K562 (cell line): ENCODE measurements around the gene SEPTIN1. TPM values are rescaled to one million over a fixed set of nuclear protein-coding genes. Genes with fewer than 3 reads are reported as not detected.
A peak's percentile ranks its signal among the peaks of the same experiment; 100 is the strongest.

Experiments used
- ATAC-seq: fragments of 200-7000 bp; cut with Tn5 transposase; 3 replicates; pipeline ENCODE4 v1.9.1; 2020; ENCODE audit warnings: moderate library complexity
- BruUV-seq: library from RNA; stranded (reverse); fragments of 400-500 nt; replicated peaks from 2 replicates; lab custom pipeline; 2021; lab: Mats Ljungman, UMichigan
- CTCF ChIA-PET: fragments of 300-600 bp; formaldehyde crosslinking; extraction: SDS; loops from one replicate; lab custom pipeline; 2021; ENCODE audit warnings: low intra/inter-chr PET ratio; lab: Yijun Ruan, JAX
- POLR2A ChIA-PET: fragments of 300-600, 350-650 bp; sonication (Branson Sonifier 250); formaldehyde crosslinking; extraction: SDS; loops from one replicate; lab custom pipeline; 2021; ENCODE audit warnings: antibody characterized with exemption, inconsistent platforms; lab: Yijun Ruan, JAX
- DNase-seq, 4 experiments: peaks; one replicate each; pipeline versions ENCODE4 v3.0.0 to v3.0.0-alpha.2; 2011 to 2018; ENCODE audit warnings: low spot score in 3 of 4, mixed read lengths in 3 of 4; ENCODE audit errors: extremely low read depth in 1 of 4
- FAIRE-seq: peaks from 2 replicates; lab custom pipeline; 2011; peaks lifted over from hg19 to GRCh38; lab: Jason Lieb, UNC
- H2AFZ ChIP-seq: 2 replicates; pipeline ENCODE4 v1.6.0; 2011; ENCODE audit warnings: low read depth, low read length, control low read depth, inconsistent platforms
- H3K27ac ChIP-seq: fragments of 200-600 bp; 3 replicates; pipeline ENCODE4 v1.8.0; 2011; ENCODE audit warnings: low read depth, mild to moderate bottlenecking, control low read depth, inconsistent platforms, low read length, moderate library complexity, mixed read lengths; ENCODE audit errors: extremely low read depth
- H3K27me3 ChIP-seq, 2 experiments: fragments of 300-600 bp in 1 of 2; 2 replicates in 1 of 2; 3 replicates in 1 of 2; pipeline versions ENCODE4 v1.6.0 to v1.8.0; 2011; ENCODE audit warnings: inconsistent platforms in 2 of 2, low read length in 2 of 2, mild to moderate bottlenecking in 1 of 2, mixed read lengths in 1 of 2, moderate library complexity in 1 of 2; ENCODE audit not compliant: control insufficient read depth in 2 of 2, insufficient read depth in 2 of 2
- H3K36me3 ChIP-seq: fragments of 300-600 bp; 3 replicates; pipeline ENCODE4 v1.8.0; 2011; ENCODE audit warnings: mild to moderate bottlenecking, low read length, inconsistent platforms; ENCODE audit not compliant: control insufficient read depth, insufficient read depth
- H3K4me1 ChIP-seq, 2 experiments: fragments of 200-600 bp in 1 of 2; replicated peaks in 1 of 2; 2 replicates in 1 of 2; 3 replicates in 1 of 2; pipeline versions ENCODE4 v1.5.1 to v1.8.0; 2011; ENCODE audit warnings: inconsistent platforms in 2 of 2, low read length in 2 of 2, mild to moderate bottlenecking in 1 of 2, mixed read lengths in 1 of 2, moderate library complexity in 1 of 2; ENCODE audit not compliant: control insufficient read depth in 2 of 2, insufficient read depth in 2 of 2
- H3K4me2 ChIP-seq: 2 replicates; pipeline ENCODE4 v1.6.1; 2011; ENCODE audit warnings: low read length, control low read depth, inconsistent platforms, mixed read lengths; ENCODE audit not compliant: insufficient read depth
- H3K4me3 ChIP-seq: fragments of 200-600 bp; sonication (generic), shearing (Covaris generic); 2 replicates; pipeline ENCODE4 v1.5.1; 2016; ENCODE audit warnings: control low read depth, inconsistent platforms
- H3K79me2 ChIP-seq: fragments of 200-600 bp; 3 replicates; pipeline ENCODE4 v1.8.0; 2011; ENCODE audit warnings: low read length, inconsistent platforms; ENCODE audit not compliant: control insufficient read depth, insufficient read depth
- H3K9ac ChIP-seq, 2 experiments: 2 replicates each; pipeline versions ENCODE4 v1.6.0 to v1.6.1; 2011; ENCODE audit warnings: low read depth in 2 of 2, low read length in 2 of 2, control low read depth in 1 of 2, inconsistent platforms in 1 of 2, mild to moderate bottlenecking in 1 of 2, mixed read lengths in 1 of 2; ENCODE audit not compliant: insufficient read depth in 1 of 2
- H3K9me1 ChIP-seq: one replicate; pipeline ENCODE4 v1.6.0; 2011; ENCODE audit warnings: inconsistent platforms, mild to moderate bottlenecking, low read length, moderate library complexity; ENCODE audit not compliant: control insufficient read depth, insufficient read depth
- H3K9me3 ChIP-seq: replicated peaks from 2 replicates; pipeline ENCODE4 v1.5.1; 2011; ENCODE audit warnings: low read depth, low read length, inconsistent platforms; ENCODE audit not compliant: control insufficient read depth, insufficient read depth
- H4K20me1 ChIP-seq: replicated peaks from 2 replicates; pipeline ENCODE4 v1.6.1; 2011; ENCODE audit warnings: low read length, inconsistent platforms, mixed read lengths; ENCODE audit not compliant: control insufficient read depth, insufficient read depth
- FOSL1 ChIP-seq: fragments of 200-800 bp; sonication (Bioruptor generic); conservative IDR thresholded peaks from 2 replicates; pipeline ENCODE4 v1.6.1; 2016; ENCODE audit warnings: missing genetic modification characterization, missing compliant biosample characterization
- NR2C1 ChIP-seq, 2 experiments: fragments of 450-650 bp; IDR thresholded peaks; 2 replicates each; pipeline ENCODE4 v1.6.1; 2017; ENCODE audit warnings: mild to moderate bottlenecking in 2 of 2, antibody characterized with exemption in 1 of 2, inconsistent platforms in 1 of 2, missing compliant biosample characterization in 1 of 2, missing genetic modification characterization in 1 of 2
- TFAP4 ChIP-seq: sonication (generic); formaldehyde crosslinking; IDR thresholded peaks from 2 replicates; pipeline ENCODE4 v1.8.0; 2022; ENCODE audit warnings: missing genetic modification reagents, mild to moderate bottlenecking, moderate library complexity, borderline replicate concordance
- ZFX ChIP-seq: sonication (generic); formaldehyde crosslinking; IDR thresholded peaks from 2 replicates; pipeline ENCODE4 v1.8.0; 2022; ENCODE audit warnings: mild to moderate bottlenecking, missing genetic modification reagents, moderate library complexity
- WGBS: fragments of 100-300 bp; shearing (Covaris generic); methylation state at CpG from one replicate; pipeline ENCODE4 v1.1.6; 2016; ENCODE audit warnings: low coverage, mixed read lengths; ENCODE audit not compliant: insufficient coverage; ENCODE audit errors: missing lambda C conversion rate; 5-methylcytosine and 5-hydroxymethylcytosine counted together
- in situ Hi-C: fragments of 300-500 bp; cut with MboI; formaldehyde crosslinking; loops from 4 replicates; pipeline ENCODE4 v1.15.0; 2018; ENCODE audit warnings: inconsistent platforms, mixed read lengths
- intact Hi-C: fragments of 100-400 bp; cut with micrococcal nuclease; formaldehyde crosslinking; loops from 2 replicates; pipeline ENCODE4 v1.14.2; 2022
- polyA plus RNA-seq, 8 experiments: library from polyadenylated mRNA; depleted of rRNA in 4 of 8; stranded (reverse) in 5 of 8; unstranded in 3 of 8; fragments of >200 nt; fragmentation: Nextera tagmentation in 2 of 8; fragmentation: Illumina TruSeq in 1 of 8; extraction: Ambion mirVana in 2 of 8; extraction: Trizol in 1 of 8; gene quantifications; 2 replicates each; pipeline versions ENCODE4 v1.2.1 to v1.2.3, GENCODE V29; 2011 to 2014; ENCODE audit warnings: inconsistent platforms in 1 of 8, missing spikeins in 1 of 8
- total RNA-seq, 7 experiments: library from RNA; depleted of rRNA in 6 of 7; stranded (reverse); fragments of >200 nt in 6 of 7; fragmentation: Illumina TruSeq in 2 of 7; extraction: Trizol in 2 of 7; gene quantifications; 2 replicates each; pipeline versions ENCODE4 v1.2.1 to v1.2.3, GENCODE V29; 2011 to 2021; ENCODE audit warnings: low replicate concordance in 1 of 7
- TF ChIP-seq, protein P1 (sequence below): fragments of 450-650 bp; IDR thresholded peaks from 2 replicates; pipeline ENCODE4 v1.6.1; 2016; ENCODE audit warnings: mild to moderate bottlenecking
- TF ChIP-seq, protein P2 (sequence below), 3 experiments: fragments of 200-800 bp in 1 of 3; sonication (Bioruptor generic) in 1 of 3; sonication (generic) in 1 of 3; formaldehyde crosslinking in 1 of 3; IDR thresholded peaks; 2 replicates each; pipeline versions ENCODE4 v1.6.1 to v1.8.0; 2016 to 2022; ENCODE audit warnings: mild to moderate bottlenecking in 2 of 3, missing compliant biosample characterization in 2 of 3, missing genetic modification characterization in 2 of 3, missing genetic modification reagents in 1 of 3

Gene SEPTIN1
- total and polyA plus RNA-seq, 9 of the 15 experiments (the other 6 are each of a cell fraction or from before 2014, with no cell fraction given), result 0.23 to 5.6 (median 1.7) TPM; not detected in 1

- CTCF ChIA-PET, result no interaction called here
- ATAC-seq (no peak), DNase-seq (no peak), FAIRE-seq (no peak)
- H3K4me3 ChIP-seq, result no peak overlapping the region
- peak overlapping the region; percentile 26; the same call in 1 of the 2 replicates for H3K4me2 ChIP-seq
- in situ Hi-C loops (no loop called here), intact Hi-C loops (loop anchor here (10.0 kb wide), 1 partner anchor 312 kb away; the partner anchor contains the start of gene ALDOA)
- H3K36me3 ChIP-seq, result peaks cover 7% of the 10 kb centered on the region; the same call in 1 of the 3 replicates
- peaks cover 43 to 65% of the 10 kb centered on the region in 2 experiments for H3K4me1 ChIP-seq
- H4K20me1 ChIP-seq, result no peaks in the 10 kb centered on the region
- H2AFZ ChIP-seq, result no peak overlapping the region; the same call in 1 of the 2 replicates
- H3K27ac ChIP-seq, result peak overlapping the region; percentile 92
- H3K9me3 ChIP-seq, result no peaks in the 10 kb centered on the region
- TF ChIP-seq FOSL1 (tag) (0 out of 2 replicates have a peak, but pooled peaks have one; percentile 8), ZFX (CRISPR knock-in tag) (peak; percentile 32), NR2C1 (IDR thresholded peaks at IDR 0.05) (peak; percentile 22; the same call in 1 of the 2 replicates), NR2C1 (tag; IDR thresholded peaks at IDR 0.05) (no peak), TFAP4 (CRISPR knock-in tag) (0 out of 2 replicates have a peak, but pooled peaks have one; percentile 21)
- TF ChIP-seq, protein P1, sequence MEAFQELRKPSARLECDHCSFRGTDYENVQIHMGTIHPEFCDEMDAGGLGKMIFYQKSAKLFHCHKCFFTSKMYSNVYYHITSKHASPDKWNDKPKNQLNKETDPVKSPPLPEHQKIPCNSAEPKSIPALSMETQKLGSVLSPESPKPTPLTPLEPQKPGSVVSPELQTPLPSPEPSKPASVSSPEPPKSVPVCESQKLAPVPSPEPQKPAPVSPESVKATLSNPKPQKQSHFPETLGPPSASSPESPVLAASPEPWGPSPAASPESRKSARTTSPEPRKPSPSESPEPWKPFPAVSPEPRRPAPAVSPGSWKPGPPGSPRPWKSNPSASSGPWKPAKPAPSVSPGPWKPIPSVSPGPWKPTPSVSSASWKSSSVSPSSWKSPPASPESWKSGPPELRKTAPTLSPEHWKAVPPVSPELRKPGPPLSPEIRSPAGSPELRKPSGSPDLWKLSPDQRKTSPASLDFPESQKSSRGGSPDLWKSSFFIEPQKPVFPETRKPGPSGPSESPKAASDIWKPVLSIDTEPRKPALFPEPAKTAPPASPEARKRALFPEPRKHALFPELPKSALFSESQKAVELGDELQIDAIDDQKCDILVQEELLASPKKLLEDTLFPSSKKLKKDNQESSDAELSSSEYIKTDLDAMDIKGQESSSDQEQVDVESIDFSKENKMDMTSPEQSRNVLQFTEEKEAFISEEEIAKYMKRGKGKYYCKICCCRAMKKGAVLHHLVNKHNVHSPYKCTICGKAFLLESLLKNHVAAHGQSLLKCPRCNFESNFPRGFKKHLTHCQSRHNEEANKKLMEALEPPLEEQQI, result no peak
- TF ChIP-seq, protein P2, sequence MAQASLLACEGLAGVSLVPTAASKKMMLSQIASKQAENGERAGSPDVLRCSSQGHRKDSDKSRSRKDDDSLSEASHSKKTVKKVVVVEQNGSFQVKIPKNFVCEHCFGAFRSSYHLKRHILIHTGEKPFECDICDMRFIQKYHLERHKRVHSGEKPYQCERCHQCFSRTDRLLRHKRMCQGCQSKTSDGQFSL (CRISPR knock-in tag; IDR thresholded peaks at IDR 0.05), result peak; percentile 38; the same call in 1 of the 2 replicates
- TF ChIP-seq, protein P2 (tag; IDR thresholded peaks at IDR 0.05), result no peak
- 86% methylated on average over 7 of the region's 8 CpGs for WGBS
- H3K27me3 ChIP-seq, result no peaks in the 10 kb centered on the region
- no peaks in the 10 kb centered on the region for H3K9me1 ChIP-seq
- peaks cover 16% of the 10 kb centered on the region for H3K79me2 ChIP-seq
- BruUV-seq, result no TSS peak
- POLR2A ChIA-PET, result interaction anchor here (0.6 to 2.3 kb wide), 2 partner anchors 20 to 985 kb away, joined by 3 to 6 read pairs; no protein-coding TSS in a partner anchor
- peak overlapping the region; percentile 81 to 88; a peak in 3 of 4 replicates for H3K9ac ChIP-seq
Measured at GRCh38 chr16:30376461-30376902, 5.9 kb downstream of the SEPTIN1 start.
